ENCODE data around the gene IMMP2L.

The IMMP2L gene

GRCh38 chr7:111400088-111400487 is 162.2 kb downstream of the IMMP2L start:
- Histone ChIP-seq H3K27me3 (ENCODE audit: insufficient read depth, low read length, poor library complexity, severe bottlenecking) (no peaks in the 10 kb centered on the region), H3K79me2 (ENCODE audit: insufficient read depth, low read length) (no peaks in the 10 kb centered on the region), H3K9ac (ENCODE audit: low read depth, low read length, poor library complexity, severe bottlenecking) (no peak overlapping the region), H3K36me3 (ENCODE audit: insufficient read depth, low read length) (no peaks in the 10 kb centered on the region), H3K9me3 (ENCODE audit: insufficient read depth, low read depth, low read length) (no peaks in the 10 kb centered on the region), H4K20me1 (ENCODE audit: insufficient read depth, low read length, poor library complexity, severe bottlenecking) (no peaks in the 10 kb centered on the region), H2AFZ (ENCODE audit: low read length) (no peak overlapping the region), H3K4me1 (ENCODE audit: insufficient read depth, low read length, poor library complexity, severe bottlenecking) (no peaks in the 10 kb centered on the region), H3K4me3 (ENCODE audit: low read length, poor library complexity, severe bottlenecking) (no peak overlapping the region), H3K4me2 (ENCODE audit: low read depth, low read length, poor library complexity, severe bottlenecking) (no peak overlapping the region), H3K9me2 (replicated peaks; ENCODE audit: low read depth, low read length) (no peaks in the 10 kb centered on the region), H3F3A (ENCODE audit: low read depth) (no peaks in the 10 kb centered on the region)
- TF ChIP-seq CTCF (conservative IDR thresholded peaks at IDR 0.05; ENCODE audit: low read length) (no peak), EZH2phosphoT487 (IDR thresholded peaks at IDR 0.05; ENCODE audit: borderline replicate concordance) (no peak)

- H4K20me1 ChIP-seq (ENCODE audit: insufficient read depth, low read length, poor library complexity, severe bottlenecking), result no peaks in the 10 kb centered on the region
- H3K9me2 ChIP-seq (replicated peaks; ENCODE audit: low read depth, low read length), result no peaks in the 10 kb centered on the region
Measured at GRCh38 chr7:111394891-111395290, 167.4 kb downstream of the IMMP2L start.

GRCh38 chr7:111393011-111393754 is 169.1 kb downstream of the IMMP2L start:
- Histone ChIP-seq H3K9me3 (ENCODE audit: insufficient read depth, low read depth, low read length) (no peaks in the 10 kb centered on the region; the same call in 1 of the 2 replicates), H4K20me1 (ENCODE audit: insufficient read depth, low read length, poor library complexity, severe bottlenecking) (no peaks in the 10 kb centered on the region), H3K4me3 (ENCODE audit: low read length, poor library complexity, severe bottlenecking) (no peak overlapping the region), H3K4me2 (ENCODE audit: low read depth, low read length, poor library complexity, severe bottlenecking) (no peak overlapping the region), H3K4me1 (ENCODE audit: insufficient read depth, low read length, poor library complexity, severe bottlenecking) (peaks cover 21% of the 10 kb centered on the region), H3K9ac (ENCODE audit: low read depth, low read length, poor library complexity, severe bottlenecking) (no peak overlapping the region), H3K79me2 (ENCODE audit: insufficient read depth, low read length) (no peaks in the 10 kb centered on the region), H3K9me2 (replicated peaks; ENCODE audit: low read depth, low read length) (no peaks in the 10 kb centered on the region), H3K36me3 (ENCODE audit: insufficient read depth, low read length) (no peaks in the 10 kb centered on the region), H3K27me3 (ENCODE audit: insufficient read depth, low read length, poor library complexity, severe bottlenecking) (no peaks in the 10 kb centered on the region), H3F3A (ENCODE audit: low read depth) (no peaks in the 10 kb centered on the region), H2AFZ (ENCODE audit: low read length) (no peak overlapping the region)
- no peak for TF ChIP-seq CTCF (conservative IDR thresholded peaks at IDR 0.05; ENCODE audit: low read length)
- no peak for TF ChIP-seq EZH2phosphoT487 (IDR thresholded peaks at IDR 0.05; ENCODE audit: borderline replicate concordance)

More at GRCh38 chr7:111394891-111395290, 167.4 kb downstream of the IMMP2L start:
- Histone ChIP-seq H3K27me3 (ENCODE audit: insufficient read depth, low read length, poor library complexity, severe bottlenecking) (no peaks in the 10 kb centered on the region), H3K9ac (ENCODE audit: low read depth, low read length, poor library complexity, severe bottlenecking) (no peak overlapping the region), H3K9me3 (ENCODE audit: insufficient read depth, low read depth, low read length) (no peaks in the 10 kb centered on the region), H3K4me2 (ENCODE audit: low read depth, low read length, poor library complexity, severe bottlenecking) (no peak overlapping the region), H3K36me3 (ENCODE audit: insufficient read depth, low read length) (no peaks in the 10 kb centered on the region), H3F3A (ENCODE audit: low read depth) (no peaks in the 10 kb centered on the region), H3K4me1 (ENCODE audit: insufficient read depth, low read length, poor library complexity, severe bottlenecking) (peaks cover 21% of the 10 kb centered on the region), H2AFZ (ENCODE audit: low read length) (no peak overlapping the region), H3K4me3 (ENCODE audit: low read length, poor library complexity, severe bottlenecking) (no peak overlapping the region), H3K79me2 (ENCODE audit: insufficient read depth, low read length) (no peaks in the 10 kb centered on the region)
- no peak for TF ChIP-seq EZH2phosphoT487 (IDR thresholded peaks at IDR 0.05; ENCODE audit: borderline replicate concordance)
- TF ChIP-seq CTCF (conservative IDR thresholded peaks at IDR 0.05; ENCODE audit: low read length), result no peak

All from Loucy (cell line).